GM12874 (cell line): Measurements from ENCODE around the gene RAPGEF4.

Experiments used
- CTCF ChIP-seq: IDR thresholded peaks from 2 replicates; pipeline ENCODE4 v1.5.1; 2011; ENCODE audit warnings: low read depth, mild to moderate bottlenecking, control low read depth, low read length, moderate library complexity; ENCODE audit not compliant: insufficient read depth

RAPGEF4 gene

GRCh38 chr2:172833898-172834297, 98.3 kb downstream of the RAPGEF4 start:
- no peak for TF ChIP-seq CTCF

- TF ChIP-seq CTCF, result no peak
These were observed 99.2 kb downstream of the RAPGEF4 start for GRCh38 chr2:172834881-172835280.

- no peak for TF ChIP-seq CTCF
These were observed 100.7 kb downstream of the RAPGEF4 start for GRCh38 chr2:172836347-172836821.

GRCh38 chr2:172836827-172837226, 101.2 kb downstream of the RAPGEF4 start:
- no peak for TF ChIP-seq CTCF

GRCh38 chr2:172839446-172839845, 103.8 kb downstream of the RAPGEF4 start:
- TF ChIP-seq CTCF, result no peak

- TF ChIP-seq CTCF, result no peak
These were observed 107.0 kb downstream of the RAPGEF4 start for GRCh38 chr2:172842511-172843265.

- no peak for TF ChIP-seq CTCF
These were observed 107.6 kb downstream of the RAPGEF4 start for GRCh38 chr2:172843266-172843582.
